Ishikawa (cell line): ENCODE measurements around the gene EHBP1L1.

Source experiments
- CEBPB ChIP-seq: IDR thresholded peaks from 2 replicates; pipeline ENCODE4 v1.6.1; 2012
- CREB1 ChIP-seq: IDR thresholded peaks from 2 replicates; pipeline ENCODE4 v1.6.1; 2012; ENCODE audit warnings: low read depth
- EGR1 ChIP-seq: IDR thresholded peaks from 2 replicates; pipeline ENCODE4 v1.6.1; 2012
- EP300 ChIP-seq: IDR thresholded peaks from 2 replicates; pipeline ENCODE4 v1.6.1; 2012; ENCODE audit warnings: borderline replicate concordance
- FOXM1 ChIP-seq: IDR thresholded peaks from 2 replicates; pipeline ENCODE4 v1.6.1; 2012; ENCODE audit warnings: low read depth, borderline replicate concordance
- NFIC ChIP-seq: IDR thresholded peaks from 2 replicates; pipeline ENCODE4 v1.6.1; 2012
- RAD21 ChIP-seq: IDR thresholded peaks from 2 replicates; pipeline ENCODE4 v1.6.1; 2012; ENCODE audit warnings: low read depth
- TAF1 ChIP-seq: IDR thresholded peaks from 2 replicates; pipeline ENCODE4 v1.6.1; 2012; ENCODE audit warnings: low read depth, mild to moderate bottlenecking
- TCF12 ChIP-seq: IDR thresholded peaks from 2 replicates; pipeline ENCODE4 v1.6.1; 2012; ENCODE audit warnings: low read depth
- TEAD4 ChIP-seq: IDR thresholded peaks from 2 replicates; pipeline ENCODE4 v1.6.1; 2012
- YY1 ChIP-seq: IDR thresholded peaks from 2 replicates; pipeline ENCODE4 v1.6.1; 2012; ENCODE audit warnings: low read depth
- ZBTB7A ChIP-seq: IDR thresholded peaks from 2 replicates; pipeline ENCODE4 v1.6.1; 2012; ENCODE audit warnings: low read depth
- TF ChIP-seq, protein P1 (sequence below): IDR thresholded peaks from 2 replicates; pipeline ENCODE4 v1.6.1; 2012; ENCODE audit warnings: low read depth, mild to moderate bottlenecking
- TF ChIP-seq, protein P2 (sequence below): IDR thresholded peaks from 2 replicates; pipeline ENCODE4 v1.6.1; 2012
- TF ChIP-seq, protein P3 (sequence below): IDR thresholded peaks from 2 replicates; pipeline ENCODE4 v1.6.1; 2012

EHBP1L1 gene

DNA sequence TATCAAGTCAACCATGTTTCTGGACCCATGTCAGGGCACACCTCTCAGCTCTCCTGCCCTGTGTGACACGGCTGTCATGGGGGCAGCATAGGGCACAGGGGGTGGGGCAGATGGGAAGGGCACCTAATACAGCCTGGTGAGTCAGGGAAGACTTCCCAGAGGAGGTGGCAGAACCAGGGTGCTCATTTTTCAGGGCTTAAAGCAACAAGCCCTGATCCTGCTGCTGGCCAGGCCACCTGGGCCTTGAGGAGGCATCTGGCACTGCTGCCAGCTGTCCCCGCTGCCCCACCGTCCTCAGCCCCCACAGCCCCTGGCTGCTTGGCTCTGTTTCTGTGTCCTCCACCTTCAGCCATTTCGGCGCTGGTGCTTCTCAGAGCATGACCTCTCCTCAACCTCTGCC lies 33.8 kb downstream of the EHBP1L1 start:
- TF ChIP-seq FOXM1, result no peak
- no peak for TF ChIP-seq TAF1
- TF ChIP-seq ZBTB7A, result no peak
- TF ChIP-seq NFIC, result no peak
- TF ChIP-seq, protein P1, sequence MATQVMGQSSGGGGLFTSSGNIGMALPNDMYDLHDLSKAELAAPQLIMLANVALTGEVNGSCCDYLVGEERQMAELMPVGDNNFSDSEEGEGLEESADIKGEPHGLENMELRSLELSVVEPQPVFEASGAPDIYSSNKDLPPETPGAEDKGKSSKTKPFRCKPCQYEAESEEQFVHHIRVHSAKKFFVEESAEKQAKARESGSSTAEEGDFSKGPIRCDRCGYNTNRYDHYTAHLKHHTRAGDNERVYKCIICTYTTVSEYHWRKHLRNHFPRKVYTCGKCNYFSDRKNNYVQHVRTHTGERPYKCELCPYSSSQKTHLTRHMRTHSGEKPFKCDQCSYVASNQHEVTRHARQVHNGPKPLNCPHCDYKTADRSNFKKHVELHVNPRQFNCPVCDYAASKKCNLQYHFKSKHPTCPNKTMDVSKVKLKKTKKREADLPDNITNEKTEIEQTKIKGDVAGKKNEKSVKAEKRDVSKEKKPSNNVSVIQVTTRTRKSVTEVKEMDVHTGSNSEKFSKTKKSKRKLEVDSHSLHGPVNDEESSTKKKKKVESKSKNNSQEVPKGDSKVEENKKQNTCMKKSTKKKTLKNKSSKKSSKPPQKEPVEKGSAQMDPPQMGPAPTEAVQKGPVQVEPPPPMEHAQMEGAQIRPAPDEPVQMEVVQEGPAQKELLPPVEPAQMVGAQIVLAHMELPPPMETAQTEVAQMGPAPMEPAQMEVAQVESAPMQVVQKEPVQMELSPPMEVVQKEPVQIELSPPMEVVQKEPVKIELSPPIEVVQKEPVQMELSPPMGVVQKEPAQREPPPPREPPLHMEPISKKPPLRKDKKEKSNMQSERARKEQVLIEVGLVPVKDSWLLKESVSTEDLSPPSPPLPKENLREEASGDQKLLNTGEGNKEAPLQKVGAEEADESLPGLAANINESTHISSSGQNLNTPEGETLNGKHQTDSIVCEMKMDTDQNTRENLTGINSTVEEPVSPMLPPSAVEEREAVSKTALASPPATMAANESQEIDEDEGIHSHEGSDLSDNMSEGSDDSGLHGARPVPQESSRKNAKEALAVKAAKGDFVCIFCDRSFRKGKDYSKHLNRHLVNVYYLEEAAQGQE, result no peak
- no peak for TF ChIP-seq CEBPB
- no peak for TF ChIP-seq TCF12
- no peak for TF ChIP-seq TEAD4
- no peak for TF ChIP-seq YY1
- no peak for TF ChIP-seq EP300
- TF ChIP-seq, protein P2, sequence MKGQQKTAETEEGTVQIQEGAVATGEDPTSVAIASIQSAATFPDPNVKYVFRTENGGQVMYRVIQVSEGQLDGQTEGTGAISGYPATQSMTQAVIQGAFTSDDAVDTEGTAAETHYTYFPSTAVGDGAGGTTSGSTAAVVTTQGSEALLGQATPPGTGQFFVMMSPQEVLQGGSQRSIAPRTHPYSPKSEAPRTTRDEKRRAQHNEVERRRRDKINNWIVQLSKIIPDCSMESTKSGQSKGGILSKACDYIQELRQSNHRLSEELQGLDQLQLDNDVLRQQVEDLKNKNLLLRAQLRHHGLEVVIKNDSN, result no peak
- TF ChIP-seq CREB1, result no peak
- no peak for TF ChIP-seq RAD21
- TF ChIP-seq EGR1, result no peak
- TF ChIP-seq, protein P3, sequence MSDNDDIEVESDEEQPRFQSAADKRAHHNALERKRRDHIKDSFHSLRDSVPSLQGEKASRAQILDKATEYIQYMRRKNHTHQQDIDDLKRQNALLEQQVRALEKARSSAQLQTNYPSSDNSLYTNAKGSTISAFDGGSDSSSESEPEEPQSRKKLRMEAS, result no peak

DNA sequence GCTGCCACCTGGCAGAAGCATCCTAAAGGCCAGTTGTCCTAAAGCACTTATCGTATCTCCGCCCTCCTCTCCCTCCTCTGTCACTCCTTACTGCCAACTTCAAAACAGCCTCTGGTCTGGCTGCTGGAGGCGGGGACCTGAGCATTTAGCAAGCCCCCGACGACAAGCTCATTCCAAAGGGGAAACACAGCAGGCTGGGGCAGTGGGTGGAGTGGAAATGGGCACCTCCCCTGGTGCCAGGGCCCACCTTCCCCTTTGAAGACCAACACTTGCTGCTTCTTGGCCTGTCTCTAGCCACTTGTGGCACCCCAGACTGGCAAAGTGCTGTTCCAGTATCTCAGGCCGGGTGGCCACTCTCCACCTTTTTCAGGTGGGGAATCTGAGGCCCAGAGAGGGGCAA lies 34.6 kb downstream of the EHBP1L1 start:
- TF ChIP-seq EP300 (no peak), CEBPB (no peak), FOXM1 (no peak), NFIC (no peak), TAF1 (no peak), ZBTB7A (no peak), TEAD4 (no peak)
- TF ChIP-seq, protein P3, result no peak

DNA sequence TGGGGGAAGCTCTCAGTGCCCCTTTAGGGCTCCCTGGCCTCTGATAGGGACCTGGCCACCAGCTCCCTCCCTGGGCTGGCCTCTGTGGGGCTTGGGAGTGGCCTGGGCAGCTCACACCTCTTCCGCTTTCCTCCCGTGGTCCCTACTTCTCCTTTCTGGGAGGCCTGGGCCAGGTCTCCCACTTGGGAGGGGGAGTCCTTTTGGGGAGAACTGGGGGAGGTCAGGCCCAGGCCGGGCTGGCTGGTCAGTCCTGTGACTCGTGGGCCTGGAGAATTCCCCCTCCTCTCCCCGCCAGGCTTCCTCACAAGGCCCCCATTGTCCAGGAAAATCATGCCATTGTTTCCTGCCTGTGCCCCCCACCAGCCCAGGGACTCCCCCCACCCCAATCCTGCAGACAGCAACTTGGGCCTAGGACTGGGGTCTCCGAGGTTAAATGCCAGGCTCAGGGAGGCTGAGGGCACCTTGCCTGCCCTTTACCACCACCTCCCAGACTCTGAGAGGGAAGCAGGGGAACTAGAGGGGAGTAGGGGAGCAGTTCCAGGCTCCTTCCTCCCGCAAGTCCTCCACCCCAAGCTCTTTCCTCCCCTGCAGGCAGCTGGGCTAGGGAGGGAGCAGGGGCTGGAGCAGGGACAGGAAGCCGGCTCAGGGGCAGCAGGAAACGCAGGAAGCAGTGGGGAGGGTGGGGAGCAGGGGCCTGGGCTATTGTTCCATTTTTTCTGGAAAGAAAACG lies 35.3 kb downstream of the EHBP1L1 start:
- no peak for TF ChIP-seq FOXM1
- TF ChIP-seq RAD21, result no peak
- no peak for TF ChIP-seq YY1
- no peak for TF ChIP-seq CEBPB
- TF ChIP-seq EP300, result no peak
- TF ChIP-seq TAF1, result no peak
- TF ChIP-seq, protein P2, result no peak
- TF ChIP-seq, protein P3, result no peak
- TF ChIP-seq TEAD4, result no peak
- no peak for TF ChIP-seq TCF12
- no peak for TF ChIP-seq ZBTB7A

DNA sequence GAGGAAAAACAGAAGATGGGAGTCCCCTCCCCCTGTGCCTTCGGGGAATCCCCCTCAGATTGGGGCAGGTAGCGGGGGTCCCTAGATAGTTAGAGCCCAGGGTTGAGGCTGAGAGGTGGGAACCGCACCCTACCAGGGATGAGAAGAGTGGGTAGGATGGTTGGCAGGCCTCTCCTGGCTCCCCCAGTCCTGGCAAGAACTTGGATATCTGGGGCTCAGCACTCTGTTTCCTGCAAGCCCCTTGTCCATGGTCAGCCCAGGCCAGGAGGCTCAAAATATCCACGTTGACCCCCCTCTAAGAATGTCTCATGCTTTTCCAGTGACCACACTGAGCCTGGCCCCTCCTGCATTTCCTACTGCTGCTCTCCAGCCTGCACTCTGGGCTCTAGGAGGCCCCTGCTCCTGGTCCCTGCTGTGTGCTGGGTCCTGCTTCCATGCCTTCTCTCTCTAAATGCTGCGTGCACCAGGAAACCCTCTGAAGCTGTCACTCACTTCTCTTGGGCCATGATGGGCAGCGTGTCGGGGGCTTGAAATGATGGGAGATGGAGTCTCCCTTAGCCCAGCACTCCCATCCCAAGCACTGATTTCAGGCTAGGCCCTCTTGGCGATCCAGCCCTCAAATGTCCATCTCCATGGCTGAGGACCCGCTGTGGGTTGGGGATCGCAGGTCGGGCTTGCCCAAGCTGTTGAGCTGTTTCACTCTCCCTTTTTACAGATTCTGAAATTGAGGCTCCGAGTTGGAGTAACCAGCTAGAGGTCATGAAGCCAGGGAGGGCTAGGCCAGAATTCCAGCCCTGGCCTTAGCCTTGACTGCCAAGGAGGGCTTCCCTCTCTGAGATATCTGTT lies 36.1 kb downstream of the EHBP1L1 start:
- no peak for TF ChIP-seq RAD21
- no peak for TF ChIP-seq ZBTB7A
- TF ChIP-seq EP300, result no peak

DNA sequence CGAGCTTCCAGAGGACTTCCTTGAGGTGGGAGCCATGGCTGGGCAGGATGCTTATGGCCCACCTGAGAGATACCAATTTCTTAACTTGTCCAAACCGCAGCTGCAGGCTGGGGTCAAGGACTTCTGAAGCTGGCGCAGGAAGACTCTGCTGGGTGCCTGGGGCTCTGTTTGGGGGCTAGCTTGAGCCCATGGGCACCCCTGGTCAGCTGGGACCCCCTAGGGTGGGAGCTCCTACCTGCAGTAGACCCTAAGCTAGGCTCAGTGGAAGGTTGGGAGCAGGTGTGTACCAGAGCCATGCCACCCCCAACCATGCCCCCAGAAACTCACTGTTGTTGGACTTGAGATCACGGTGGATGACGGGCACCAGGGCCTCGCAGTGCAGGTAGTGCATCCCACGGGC lies 36.8 kb downstream of the EHBP1L1 start:
- no peak for TF ChIP-seq TAF1
- TF ChIP-seq CEBPB, result no peak

DNA sequence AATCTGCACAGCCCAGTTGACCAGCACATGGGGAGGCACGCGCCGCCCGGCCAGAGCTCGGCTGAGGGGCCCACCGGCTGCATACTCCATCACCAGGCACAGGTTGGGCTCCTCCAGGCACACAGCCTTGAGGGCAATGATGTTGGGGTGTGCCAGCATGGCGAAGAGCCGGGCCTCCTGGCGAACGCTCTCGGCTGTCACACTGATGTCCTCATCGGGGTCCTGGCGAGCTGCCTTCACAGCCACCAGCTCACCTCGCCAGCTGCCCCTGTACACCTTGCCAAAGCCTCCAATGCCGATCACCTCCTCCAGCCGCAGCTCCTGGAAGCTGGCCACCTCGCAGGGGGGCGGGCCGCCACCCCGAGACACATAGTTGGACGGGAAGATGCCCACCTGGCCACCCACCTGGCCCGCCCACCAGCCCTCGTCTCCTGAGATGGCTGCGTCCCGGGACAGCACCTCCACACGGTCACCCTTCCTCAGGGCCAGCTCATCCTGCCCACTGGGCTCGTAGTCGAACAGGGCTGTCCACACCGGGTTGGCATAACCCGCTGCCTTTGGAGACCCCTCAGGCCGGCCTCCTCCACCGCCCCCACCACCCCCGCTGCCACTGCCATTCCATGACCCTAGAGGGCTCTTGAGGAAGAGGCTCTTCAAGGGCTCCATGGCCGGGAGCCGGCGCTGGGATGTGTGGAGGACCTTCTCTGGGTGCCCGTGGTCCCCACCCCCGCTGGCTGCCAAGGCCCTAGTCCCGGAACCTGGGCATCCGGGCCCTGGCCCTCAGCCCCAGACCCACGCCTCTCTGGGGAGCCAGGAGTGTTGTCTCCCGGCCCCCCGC lies 37.5 kb downstream of the EHBP1L1 start:
- no peak for TF ChIP-seq TAF1
- no peak for TF ChIP-seq NFIC
- TF ChIP-seq EGR1, result no peak
- TF ChIP-seq, protein P1, result no peak
- TF ChIP-seq, protein P3, result no peak
- no peak for TF ChIP-seq TCF12
- no peak for TF ChIP-seq EP300
- TF ChIP-seq TEAD4, result no peak
- no peak for TF ChIP-seq RAD21
- no peak for TF ChIP-seq YY1
- TF ChIP-seq ZBTB7A, result no peak
- TF ChIP-seq FOXM1, result no peak
- TF ChIP-seq CEBPB, result no peak
- TF ChIP-seq CREB1, result no peak
- TF ChIP-seq, protein P2, result no peak
